RPMI8226 (cell line): ENCODE results near the gene HCRT.
"Not testable (repeated sequence)": the region's sequence is repeated elsewhere in the genome, so short reads cannot be mapped to it uniquely, and the experiment has no call there.

Experiments
- DNase-seq: peaks from one replicate; pipeline ENCODE4 v3.0.0-alpha.2; 2015

Gene HCRT

GRCh38 chr17:42179335-42179734, 5.9 kb downstream of the HCRT start:
- DNase-seq = peak; percentile 32

GRCh38 chr17:42178817-42179216, 6.4 kb downstream of the HCRT start:
- DNase-seq = peak; percentile 85

GRCh38 chr17:42177684-42178083, 7.6 kb downstream of the HCRT start:
- no peak for DNase-seq

GRCh38 chr17:42174126-42174783, 11.0 kb downstream of the HCRT start:
- no peak for DNase-seq

- no peak for DNase-seq
Measured at GRCh38 chr17:42171831-42172230, 13.4 kb downstream of the HCRT start.

GRCh38 chr17:42169351-42169750, 15.9 kb downstream of the HCRT start:
- DNase-seq = no peak

- peak; percentile 71 for DNase-seq
Measured at GRCh38 chr17:42167807-42168206, 17.4 kb downstream of the HCRT start.

GRCh38 chr17:42166196-42166763, 19.0 kb downstream of the HCRT start:
- no peak for DNase-seq

- no peak for DNase-seq
Measured at GRCh38 chr17:42165751-42166150, 19.5 kb downstream of the HCRT start.

GRCh38 chr17:42163696-42164407, 21.4 kb downstream of the HCRT start:
- no peak for DNase-seq

GRCh38 chr17:42163113-42163512, 22.1 kb downstream of the HCRT start:
- peak; percentile 40 for DNase-seq

- no peak for DNase-seq
Measured at GRCh38 chr17:42160531-42160910, 24.7 kb downstream of the HCRT start.

GRCh38 chr17:42159796-42160530, 25.3 kb downstream of the HCRT start:
- DNase-seq = no peak

GRCh38 chr17:42155614-42156045, 29.6 kb downstream of the HCRT start:
- DNase-seq = no peak

GRCh38 chr17:42153919-42154742, 31.1 kb downstream of the HCRT start:
- DNase-seq = peak; percentile 15

GRCh38 chr17:42146911-42147607, 38.2 kb downstream of the HCRT start:
- no peak for DNase-seq

- DNase-seq = not testable (repeated sequence)
Measured at GRCh38 chr17:42143138-42143537, 42.1 kb downstream of the HCRT start.

GRCh38 chr17:42142371-42142896, 42.8 kb downstream of the HCRT start:
- DNase-seq = no peak

- DNase-seq = no peak
Measured at GRCh38 chr17:42141382-42141781, 43.9 kb downstream of the HCRT start.

GRCh38 chr17:42140690-42141089, 44.6 kb downstream of the HCRT start:
- DNase-seq = not testable (repeated sequence)

GRCh38 chr17:42138749-42139492, 46.3 kb downstream of the HCRT start:
- no peak for DNase-seq
